Stomach (tissue), 19 donors: ENCODE results near the gene MBD3L3. TPM values are rescaled to one million over a fixed set of nuclear protein-coding genes. Genes with fewer than 3 reads are reported as not detected.
A peak's percentile ranks its signal among the peaks of the same experiment; 100 is the strongest.
"Not testable (repeated sequence)": the region's sequence is repeated elsewhere in the genome, so short reads cannot be mapped to it uniquely, and the experiment has no call there.

Experiments used
- DNase-seq, 2 donors: peaks; one replicate each; pipeline versions ENCODE4 v3.0.0 to v3.0.0-alpha.2; 2013 to 2019
- H3K27ac ChIP-seq, 5 donors: fragments of 200-600 bp in 4 of 5; sonication (generic) in 4 of 5; one replicate each; pipeline ENCODE4 v1.5.1; 2013 to 2019; ENCODE audit warnings: mild to moderate bottlenecking in 1 of 5, moderate library complexity in 1 of 5
- H3K27me3 ChIP-seq, 3 donors: fragments of 200-600 bp; sonication (generic); one replicate each; pipeline ENCODE4 v1.5.1; 2017 to 2019; ENCODE audit warnings: mixed run types in 1 of 3
- H3K36me3 ChIP-seq, 4 donors: fragments of 200-600 bp; sonication (generic); 1 replicate in 3 of 4; 2 replicates in 1 of 4; pipeline ENCODE4 v1.5.1; 2016 to 2019
- H3K4me1 ChIP-seq, 4 donors: fragments of 200-600 bp; sonication (generic); one replicate each; pipeline ENCODE4 v1.5.1; 2016 to 2019
- H3K4me3 ChIP-seq, 4 donors: fragments of 200-600 bp; sonication (generic) in 3 of 4; one replicate each; pipeline ENCODE4 v1.5.1; 2016 to 2019; ENCODE audit warnings: mild to moderate bottlenecking in 1 of 4
- H3K9me3 ChIP-seq, 4 donors: fragments of 200-600 bp; sonication (generic); one replicate each; pipeline ENCODE4 v1.5.1; 2016 to 2019
- EP300 ChIP-seq: sonication (generic); formaldehyde crosslinking; IDR thresholded peaks from one replicate; pipeline ENCODE4 v1.6.1; 2017; ENCODE audit warnings: antibody characterized with exemption
- POLR2A ChIP-seq, 4 donors: fragments of 450-650 bp; IDR thresholded peaks; one replicate each; pipeline ENCODE4 v1.6.1; 2016; ENCODE audit warnings: antibody characterized with exemption in 4 of 4, control low read depth in 2 of 4, mild to moderate bottlenecking in 1 of 4, moderate library complexity in 1 of 4
- POLR2AphosphoS5 ChIP-seq, 3 donors: sonication (generic); formaldehyde crosslinking; IDR thresholded peaks; one replicate each; pipeline ENCODE4 v1.6.1; 2016; ENCODE audit warnings: antibody characterized with exemption in 3 of 3
- WGBS, 5 donors: extraction: QIAGEN DNeasy Blood & Tissue Kit in 3 of 5; methylation state at CpG; one replicate each; pipeline versions ENCODE4 v1.1.5 to v1.1.7; 2013 to 2018; 5-methylcytosine and 5-hydroxymethylcytosine counted together
- intact Hi-C: fragments of 100-400 bp; cut with DNase I; formaldehyde crosslinking; loops from one replicate; pipeline ENCODE4 v1.15.1; 2023; ENCODE audit warnings: low total_unique reads
- long read RNA-seq, 10 donors: transcript quantifications; one replicate each; lab custom pipeline, GENCODE V29; 2026
- polyA plus RNA-seq, 3 donors: library from polyadenylated mRNA; stranded (reverse); fragments of 200-250 nt; gene quantifications; one replicate each; pipeline ENCODE4 v1.2.3, GENCODE V29; 2013
- total RNA-seq, 5 donors: library from RNA; depleted of rRNA; stranded (reverse); fragments of >200 nt; gene quantifications; one replicate each; pipeline versions ENCODE4 v1.1.0 to v1.2.3, GENCODE V29; 2014 to 2016
- TF ChIP-seq, protein P1 (sequence below), 7 experiments: fragments of 450-650 bp in 4 of 7; fragments of 200-600 bp in 3 of 7; sonication (generic) in 3 of 7; IDR thresholded peaks; one replicate each; pipeline ENCODE4 v1.5.1; 2016 to 2019; ENCODE audit warnings: antibody characterized with exemption in 7 of 7, control low read depth in 2 of 7, mild to moderate bottlenecking in 1 of 7
- donor health status: healthy with polysubstance abuse.
- donor health status: Bipolar disorder and iron deficiency.
- donor health status: healthy.

The MBD3L3 gene
- total RNA-seq (not detected), polyA plus RNA-seq (not detected)
- long read RNA-seq, donor 1: 0 reads
- long read RNA-seq, donor 2: 0 reads
- long read RNA-seq, donor 3: 0 reads
- long read RNA-seq, donor 4: 0 reads
- long read RNA-seq, donor 5: 0 reads
- long read RNA-seq, donor 6: 0 reads
- long read RNA-seq, donor 7: 0 reads
- long read RNA-seq, donor 8: 0 reads
- long read RNA-seq, donor 9: 0 reads
- long read RNA-seq, donor 10: 0 reads

DNA sequence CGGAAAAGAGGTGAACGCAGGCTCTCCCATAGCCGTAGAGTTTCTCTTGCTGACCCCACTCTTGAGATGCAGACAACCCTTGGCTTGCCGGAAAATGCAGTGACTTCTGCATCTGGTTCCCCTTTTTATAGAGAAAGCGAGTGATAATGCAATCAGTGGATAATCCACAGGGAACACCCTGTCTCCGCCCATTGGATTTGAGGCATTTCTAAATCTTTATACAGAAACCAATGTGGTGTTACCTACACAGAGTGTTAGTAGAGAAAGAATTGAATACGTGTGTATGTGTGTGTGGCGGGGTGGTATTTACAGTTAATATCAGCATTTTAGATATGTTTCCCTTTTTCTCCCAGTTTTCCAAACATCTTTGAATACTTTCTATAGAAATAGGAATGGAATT lies at the start of gene MBD3L3:
TSS of gene MBD3L3 (minus strand) at position 101 of the 400 bp plus-strand sequence. CDS start at position 30, 71 bp downstream.
- DNase-seq, H3K9me3 ChIP-seq, H3K36me3 ChIP-seq, H3K4me1 ChIP-seq, H3K4me3 ChIP-seq, intact Hi-C loops, H3K27ac ChIP-seq, H3K27me3 ChIP-seq: not testable (repeated sequence)
- WGBS, 5 donors: no CpG with 5 or more reads among the region's 8 CpGs

DNA sequence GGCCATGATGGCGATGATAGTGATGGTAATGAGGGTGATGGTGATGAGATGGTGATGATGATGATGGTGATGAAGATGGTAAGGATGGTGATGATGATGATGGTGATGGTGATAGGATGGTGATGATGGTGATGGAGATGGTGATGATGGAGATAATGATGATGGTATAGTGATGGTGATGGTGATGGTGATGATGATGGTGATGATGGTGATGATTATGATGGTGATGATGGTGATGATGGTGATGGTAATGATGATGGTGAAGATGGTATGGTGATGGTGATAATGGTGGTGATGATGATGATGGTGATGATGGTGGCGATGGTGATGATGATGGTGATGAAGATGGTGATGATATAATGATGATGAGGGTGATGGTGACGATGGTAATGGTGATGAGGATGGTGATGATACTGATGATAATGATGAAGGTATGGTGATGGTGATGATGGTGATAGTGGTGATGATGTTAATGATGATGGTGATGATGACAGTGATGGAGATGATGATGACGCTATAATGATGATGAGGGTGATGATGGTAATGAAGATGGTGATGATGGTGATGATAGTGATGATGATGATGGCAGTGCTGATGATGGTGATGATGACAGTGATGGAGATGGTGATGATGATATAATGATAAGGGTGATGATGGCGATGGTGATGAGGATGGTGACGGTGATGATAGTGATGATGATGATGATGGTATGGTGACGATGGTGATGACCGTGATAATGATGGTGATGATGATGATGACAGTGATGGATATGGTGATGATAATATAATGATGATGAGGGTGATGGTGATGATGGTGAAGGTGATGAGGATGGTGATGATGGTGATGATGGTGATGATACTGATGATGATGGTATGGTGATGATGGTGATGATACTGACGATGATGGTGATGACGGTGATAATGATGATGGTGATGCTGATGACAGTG lies 48.5 kb upstream of the MBD3L3 start:
- WGBS, 5 donors: 80 to 89% (median 83%) methylated on average over 10 of the region's 10 CpGs
- Histone ChIP-seq H3K27ac (no peak overlapping the region), H3K4me1 (peaks cover 0 to 6% (median 4%) of the 10 kb centered on the region in 4 donors), H3K4me3 (no peak overlapping the region), H3K36me3 (no peaks in the 10 kb centered on the region), H3K9me3 (no peaks in the 10 kb centered on the region), H3K27me3 (no peaks in the 10 kb centered on the region)
- intact Hi-C loops: no loop called here
- no peak for DNase-seq
- TF ChIP-seq POLR2A (IDR thresholded peaks at IDR 0.05) (peak in 1 of 4 donors; percentile 79), EP300 (no peak), POLR2AphosphoS5 (IDR thresholded peaks at IDR 0.05) (no peak)
- TF ChIP-seq, protein P1, sequence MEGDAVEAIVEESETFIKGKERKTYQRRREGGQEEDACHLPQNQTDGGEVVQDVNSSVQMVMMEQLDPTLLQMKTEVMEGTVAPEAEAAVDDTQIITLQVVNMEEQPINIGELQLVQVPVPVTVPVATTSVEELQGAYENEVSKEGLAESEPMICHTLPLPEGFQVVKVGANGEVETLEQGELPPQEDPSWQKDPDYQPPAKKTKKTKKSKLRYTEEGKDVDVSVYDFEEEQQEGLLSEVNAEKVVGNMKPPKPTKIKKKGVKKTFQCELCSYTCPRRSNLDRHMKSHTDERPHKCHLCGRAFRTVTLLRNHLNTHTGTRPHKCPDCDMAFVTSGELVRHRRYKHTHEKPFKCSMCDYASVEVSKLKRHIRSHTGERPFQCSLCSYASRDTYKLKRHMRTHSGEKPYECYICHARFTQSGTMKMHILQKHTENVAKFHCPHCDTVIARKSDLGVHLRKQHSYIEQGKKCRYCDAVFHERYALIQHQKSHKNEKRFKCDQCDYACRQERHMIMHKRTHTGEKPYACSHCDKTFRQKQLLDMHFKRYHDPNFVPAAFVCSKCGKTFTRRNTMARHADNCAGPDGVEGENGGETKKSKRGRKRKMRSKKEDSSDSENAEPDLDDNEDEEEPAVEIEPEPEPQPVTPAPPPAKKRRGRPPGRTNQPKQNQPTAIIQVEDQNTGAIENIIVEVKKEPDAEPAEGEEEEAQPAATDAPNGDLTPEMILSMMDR (IDR thresholded peaks at IDR 0.05): no peak

DNA sequence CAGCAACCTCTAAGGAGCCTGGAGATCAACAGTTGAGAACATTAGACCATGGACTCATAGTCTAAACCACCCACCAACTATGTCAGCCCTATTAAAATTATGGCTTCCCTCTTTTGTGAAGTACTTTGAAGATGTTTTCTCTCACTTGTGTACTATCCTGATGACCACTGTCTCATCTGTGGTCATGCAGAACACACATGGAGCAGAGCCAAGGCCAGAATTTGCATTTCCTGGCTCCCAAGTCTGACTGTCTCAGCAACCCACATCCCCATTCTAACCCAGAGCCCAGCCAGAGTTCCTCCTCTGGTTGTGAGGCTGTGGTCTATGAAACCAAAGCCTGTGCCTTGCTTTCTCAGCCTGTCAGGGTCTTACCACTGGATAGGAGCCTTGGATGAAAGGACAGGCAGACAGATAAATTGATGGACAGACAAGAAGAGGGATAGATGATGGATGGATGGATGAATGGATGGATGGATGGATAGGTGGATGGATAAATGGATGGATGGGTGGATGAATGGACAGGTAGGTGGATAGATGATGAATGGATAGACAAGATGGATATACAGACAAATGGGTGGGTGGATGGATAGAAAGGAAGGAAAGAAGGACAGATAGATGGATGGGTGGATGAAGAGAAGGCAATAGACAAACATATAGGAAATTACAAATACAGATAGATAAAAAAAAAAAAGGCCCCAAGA lies 46.4 kb upstream of the MBD3L3 start:
- no peak overlapping the region for H3K27ac ChIP-seq
- intact Hi-C loops: no loop called here
- H3K9me3 ChIP-seq: no peaks in the 10 kb centered on the region
- DNase-seq: no peak
- H3K4me3 ChIP-seq: no peak overlapping the region
- no peaks in the 10 kb centered on the region for H3K27me3 ChIP-seq
- H3K4me1 ChIP-seq: peaks cover 13 to 27% (median 18%) of the 10 kb centered on the region in 4 donors
- no peaks in the 10 kb centered on the region for H3K36me3 ChIP-seq
- TF ChIP-seq, protein P1 (IDR thresholded peaks at IDR 0.05): no peak
- TF ChIP-seq EP300 (no peak), POLR2AphosphoS5 (IDR thresholded peaks at IDR 0.05) (no peak), POLR2A (IDR thresholded peaks at IDR 0.05) (no peak)

DNA sequence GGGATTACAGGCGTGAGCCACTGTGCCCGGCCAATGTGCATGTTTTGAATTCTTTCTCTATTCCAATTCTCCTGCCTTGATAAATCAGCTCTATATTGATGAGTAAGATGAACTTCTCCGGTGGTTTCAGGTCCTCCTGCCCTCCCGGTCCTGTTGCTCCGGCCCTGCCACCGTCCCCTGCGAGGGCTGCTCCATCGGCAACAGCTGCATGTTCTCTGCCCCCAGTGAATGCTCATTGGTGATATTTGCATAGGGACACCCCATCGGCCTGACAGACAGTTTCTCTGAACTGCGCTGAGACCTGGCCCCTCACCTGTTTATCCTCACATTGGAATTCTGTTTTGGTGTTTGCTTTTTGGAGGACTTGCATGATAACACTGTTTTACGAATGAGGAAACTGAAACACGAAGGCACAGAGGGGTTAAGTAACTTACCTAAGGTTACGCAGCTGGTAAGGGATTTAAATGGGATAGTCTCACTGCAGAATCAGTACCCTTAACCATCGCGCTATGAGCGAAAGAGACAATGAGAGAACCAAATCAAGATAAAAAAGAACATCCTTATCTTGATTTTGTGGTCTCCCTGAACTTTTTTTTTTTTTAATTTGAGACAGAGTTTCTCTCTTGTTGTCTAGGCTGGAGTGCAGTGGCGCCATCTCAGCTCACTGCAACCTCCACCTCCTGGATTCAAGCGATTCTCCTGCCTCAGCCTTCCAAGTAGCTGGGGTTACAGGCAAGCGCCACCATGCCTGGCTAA lies 43.2 kb upstream of the MBD3L3 start:
- Histone ChIP-seq H3K27ac (no peak overlapping the region), H3K27me3 (no peaks in the 10 kb centered on the region), H3K9me3 (peaks cover 0 to 3% (median 0%) of the 10 kb centered on the region in 4 donors), H3K36me3 (no peaks in the 10 kb centered on the region), H3K4me1 (peaks cover 18 to 34% (median 26%) of the 10 kb centered on the region in 4 donors), H3K4me3 (no peak overlapping the region)
- WGBS, 5 donors: 25 to 45% (median 37%) methylated on average over 19 of the region's 19 CpGs
- intact Hi-C loops: loop anchor here (2.0 kb wide), 1 partner anchor 237 kb away; no protein-coding TSS in a partner anchor
- TF ChIP-seq POLR2A (IDR thresholded peaks at IDR 0.05) (no peak), POLR2AphosphoS5 (IDR thresholded peaks at IDR 0.05) (no peak), EP300 (no peak)
- TF ChIP-seq, protein P1 (IDR thresholded peaks at IDR 0.05): no peak
- no peak for DNase-seq
